GM12872 (cell line): ENCODE measurements around the gene TREM2.

Experiments used
- CTCF ChIP-seq: IDR thresholded peaks from 3 replicates; pipeline ENCODE4 v1.5.1; 2011; ENCODE audit warnings: low read depth, mild to moderate bottlenecking, low read length, moderate library complexity; ENCODE audit not compliant: insufficient read depth

TREM2 gene

GRCh38 chr6:41157323-41157722 lies 5.6 kb downstream of the TREM2 start:
- no peak for TF ChIP-seq CTCF

GRCh38 chr6:41156771-41157170 lies 6.1 kb downstream of the TREM2 start:
- TF ChIP-seq CTCF: no peak

- no peak for TF ChIP-seq CTCF
Observed at GRCh38 chr6:41156001-41156400, 6.9 kb downstream of the TREM2 start.

- no peak for TF ChIP-seq CTCF
Observed at GRCh38 chr6:41155132-41155805, 7.6 kb downstream of the TREM2 start.

GRCh38 chr6:41153992-41154625 lies 8.8 kb downstream of the TREM2 start, which contains the start of gene TREML1:
TSS of gene TREML1 (minus strand) at chr6:41154347. CDS start at chr6:41154288, 59 bp downstream.
- no peak for TF ChIP-seq CTCF

- TF ChIP-seq CTCF: no peak
Observed at GRCh38 chr6:41153451-41153850, 9.5 kb downstream of the TREM2 start.

- TF ChIP-seq CTCF: no peak
Observed at GRCh38 chr6:41150671-41151070, 12.2 kb downstream of the TREM2 start.
